ENCODE measurements around the gene ATG4B.
"Not testable (repeated sequence)": the region's sequence is repeated elsewhere in the genome, so short reads cannot be mapped to it uniquely, and the experiment has no call there.

Gene ATG4B

GRCh38 chr2:241637018-241637794 is at the start of gene ATG4B, which contains the start of gene THAP4:
Gene ATG4B (plus strand): TSS chr2:241637693. CDS start chr2:241637715, 22 bp downstream.
Gene THAP4 (minus strand): TSS chr2:241637158. CDS start chr2:241637017, 141 bp downstream.
- peak; percentile 85 to 86 for DNase-seq (ENCODE audit: low read depth in 1 of 2, low spot score in 1 of 2)
- no peak for TF ChIP-seq JUND (IDR thresholded peaks at IDR 0.05; ENCODE audit: low read depth)
- in situ Hi-C loops (cut with HindIII; ENCODE audit: low pct_unique_long_range_greater_than_20kb, low sequenced_read_pairs) = no loop called here

DNA sequence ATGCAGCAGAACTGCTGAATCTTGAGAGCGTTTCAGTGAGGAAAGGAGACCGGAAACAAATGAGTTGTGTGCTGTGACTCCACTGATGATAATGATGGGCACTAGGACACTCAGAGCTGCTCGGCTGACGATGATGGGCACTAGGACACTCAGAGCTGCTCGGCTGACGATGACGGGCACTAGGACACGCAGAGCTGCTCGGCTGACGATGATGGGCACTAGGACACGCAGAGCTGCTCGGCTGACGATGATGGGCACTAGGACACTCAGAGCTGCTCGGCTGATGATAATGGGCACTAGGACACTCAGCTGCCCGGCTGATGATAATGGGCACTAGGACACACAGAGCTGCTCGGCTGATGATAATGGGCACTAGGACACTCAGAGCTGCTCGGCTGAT is 47.6 kb upstream of the ATG4B start:
- DNase-seq (ENCODE audit: low read depth in 1 of 2, low spot score in 1 of 2); in situ Hi-C loops (cut with HindIII; ENCODE audit: low pct_unique_long_range_greater_than_20kb, low sequenced_read_pairs): not testable (repeated sequence)

GRCh38 chr2:241590496-241591455 is 46.7 kb upstream of the ATG4B start:
- not testable (repeated sequence) for DNase-seq (ENCODE audit: low read depth in 1 of 2, low spot score in 1 of 2)

DNA sequence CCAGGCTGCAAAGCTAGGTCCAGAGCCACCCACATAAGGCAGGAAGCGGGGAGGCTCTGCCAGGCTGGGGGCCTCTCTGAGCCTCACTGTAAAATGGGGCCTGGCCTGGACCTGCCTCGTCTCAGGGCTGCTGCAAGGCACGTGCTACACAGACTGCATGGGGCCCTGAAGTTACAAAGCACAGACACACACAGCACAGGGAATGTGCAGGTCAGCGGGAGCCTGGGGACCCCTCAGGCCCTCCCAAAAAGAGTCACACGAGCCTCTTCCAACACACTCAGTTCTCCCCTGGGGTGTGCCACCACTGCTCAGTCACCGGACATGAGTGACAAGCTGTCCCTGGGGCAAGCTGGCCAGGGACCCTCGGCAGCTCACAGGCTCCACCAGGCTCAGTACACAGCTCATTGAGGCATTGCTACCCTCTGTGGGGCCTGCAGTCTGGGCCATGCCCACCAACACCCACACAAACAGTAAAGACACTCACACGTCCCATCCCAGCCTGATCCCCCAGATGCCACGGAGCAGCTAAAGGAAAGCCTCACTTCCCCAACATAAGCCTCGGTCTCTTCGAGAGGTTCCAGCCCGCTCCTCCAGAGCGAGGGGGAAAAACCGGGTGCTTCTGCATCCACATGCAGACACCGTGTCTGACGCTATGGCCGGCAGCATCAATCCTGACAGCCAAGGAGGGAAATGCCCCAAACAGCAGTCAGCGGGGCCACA is 45.2 kb upstream of the ATG4B start:
- DNase-seq (ENCODE audit: low read depth in 1 of 2, low spot score in 1 of 2) = no peak
- in situ Hi-C loops (cut with HindIII; ENCODE audit: low pct_unique_long_range_greater_than_20kb, low sequenced_read_pairs) = no loop called here
- TF ChIP-seq JUND (IDR thresholded peaks at IDR 0.05; ENCODE audit: low read depth) = no peak

More at GRCh38 chr2:241590496-241591455, 46.7 kb upstream of the ATG4B start:
- in situ Hi-C loops (cut with HindIII; ENCODE audit: low pct_unique_long_range_greater_than_20kb, low sequenced_read_pairs) = not testable (repeated sequence)

- TF ChIP-seq JUND (IDR thresholded peaks at IDR 0.05; ENCODE audit: low read depth) = no peak
- no peak for DNase-seq (ENCODE audit: low read depth in 1 of 2, low spot score in 1 of 2)
- in situ Hi-C loops (cut with HindIII; ENCODE audit: low pct_unique_long_range_greater_than_20kb, low sequenced_read_pairs) = no loop called here
Observed at GRCh38 chr2:241593271-241593670, 44.2 kb upstream of the ATG4B start.

GRCh38 chr2:241595600-241596140 is 41.8 kb upstream of the ATG4B start:
- in situ Hi-C loops (cut with HindIII; ENCODE audit: low pct_unique_long_range_greater_than_20kb, low sequenced_read_pairs) = no loop called here
- TF ChIP-seq JUND (IDR thresholded peaks at IDR 0.05; ENCODE audit: low read depth) = no peak
- peak; percentile 31 to 47 for DNase-seq (ENCODE audit: low read depth in 1 of 2, low spot score in 1 of 2)

GRCh38 chr2:241597561-241597960 is 39.9 kb upstream of the ATG4B start:
- in situ Hi-C loops (cut with HindIII; ENCODE audit: low pct_unique_long_range_greater_than_20kb, low sequenced_read_pairs) = no loop called here
- no peak for TF ChIP-seq JUND (IDR thresholded peaks at IDR 0.05; ENCODE audit: low read depth)
- DNase-seq (ENCODE audit: low read depth in 1 of 2, low spot score in 1 of 2) = no peak

- in situ Hi-C loops (cut with HindIII; ENCODE audit: low pct_unique_long_range_greater_than_20kb, low sequenced_read_pairs) = no loop called here
- DNase-seq (ENCODE audit: low read depth in 1 of 2, low spot score in 1 of 2) = no peak
- TF ChIP-seq JUND (IDR thresholded peaks at IDR 0.05; ENCODE audit: low read depth) = no peak
Observed at GRCh38 chr2:241598061-241598460, 39.4 kb upstream of the ATG4B start.

- DNase-seq (ENCODE audit: low read depth in 1 of 2, low spot score in 1 of 2) = peak; percentile 34 to 60
- TF ChIP-seq JUND (IDR thresholded peaks at IDR 0.05; ENCODE audit: low read depth) = no peak
- in situ Hi-C loops (cut with HindIII; ENCODE audit: low pct_unique_long_range_greater_than_20kb, low sequenced_read_pairs) = no loop called here
Observed at GRCh38 chr2:241598487-241598886, 39.0 kb upstream of the ATG4B start.

GRCh38 chr2:241599615-241600014 is 37.9 kb upstream of the ATG4B start:
- DNase-seq (ENCODE audit: low read depth in 1 of 2, low spot score in 1 of 2) = no peak
- in situ Hi-C loops (cut with HindIII; ENCODE audit: low pct_unique_long_range_greater_than_20kb, low sequenced_read_pairs) = no loop called here
- TF ChIP-seq JUND (IDR thresholded peaks at IDR 0.05; ENCODE audit: low read depth) = no peak

- no peak for TF ChIP-seq JUND (IDR thresholded peaks at IDR 0.05; ENCODE audit: low read depth)
- in situ Hi-C loops (cut with HindIII; ENCODE audit: low pct_unique_long_range_greater_than_20kb, low sequenced_read_pairs) = no loop called here
- no peak for DNase-seq (ENCODE audit: low read depth in 1 of 2, low spot score in 1 of 2)
Observed at GRCh38 chr2:241601841-241602240, 35.7 kb upstream of the ATG4B start.

DNA sequence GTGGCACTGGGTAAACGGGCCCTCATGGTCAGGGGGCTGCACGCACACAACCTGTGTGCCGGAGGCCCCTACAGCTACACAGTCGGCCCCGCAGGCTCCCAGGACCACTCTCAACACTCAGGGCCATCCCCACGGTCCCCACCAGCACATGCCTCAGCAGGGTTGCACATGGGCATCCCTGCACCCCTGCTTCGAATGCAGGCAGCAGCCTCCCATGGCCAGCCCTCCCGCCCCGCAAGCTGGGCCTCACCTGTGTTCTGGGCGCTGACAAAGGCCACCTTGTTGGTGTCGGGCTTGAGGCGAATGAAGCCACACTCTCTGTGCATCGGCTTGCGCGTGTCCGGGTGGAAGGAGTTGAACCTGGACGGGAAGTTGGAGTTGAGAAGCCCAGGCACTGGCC is 34.8 kb upstream of the ATG4B start:
- in situ Hi-C loops (cut with HindIII; ENCODE audit: low pct_unique_long_range_greater_than_20kb, low sequenced_read_pairs) = no loop called here
- TF ChIP-seq JUND (IDR thresholded peaks at IDR 0.05; ENCODE audit: low read depth) = no peak
- no peak for DNase-seq (ENCODE audit: low read depth in 1 of 2, low spot score in 1 of 2)
